ENCODE measurements around the gene NATD1. TPM values are rescaled to one million over a fixed set of nuclear protein-coding genes. Genes with fewer than 3 reads are reported as not detected.

Gene NATD1
- total and polyA plus RNA-seq, 9 of the 15 experiments (the other 6 are each of a cell fraction or from before 2014, with no cell fraction given): 0.24 to 5.4 (median 1.6) TPM

GRCh38 chr17:21280081-21280518 is 26.9 kb upstream of the NATD1 start (continued):
- TF ChIP-seq KLF16 (IDR thresholded peaks at IDR 0.05): 0 out of 2 replicates have a peak, but pooled peaks have one; percentile 10
- no peak for TF ChIP-seq HDAC3 (IDR thresholded peaks at IDR 0.05; ENCODE audit: borderline replicate concordance, partially characterized antibody)
- TF ChIP-seq KAT2B (IDR thresholded peaks at IDR 0.05; ENCODE audit: low read depth, low read length): no peak
- peak; percentile 7 for TF ChIP-seq CTCFL (IDR thresholded peaks at IDR 0.05; ENCODE audit: borderline replicate concordance, insufficient read depth, low read depth, low read length, poor library complexity, severe bottlenecking)
- TF ChIP-seq ZKSCAN1 (IDR thresholded peaks at IDR 0.05; ENCODE audit: low read depth, low read length): peak; percentile 54; the same call in 1 of the 2 replicates
- TF ChIP-seq ZNF444 (CRISPR knock-in tag; IDR thresholded peaks at IDR 0.05): no peak
- no peak for TF ChIP-seq MAFF (IDR thresholded peaks at IDR 0.05; ENCODE audit: low read length)
- TF ChIP-seq CREM (IDR thresholded peaks at IDR 0.05; ENCODE audit: low read depth): 0 out of 2 replicates have a peak, but pooled peaks have one; percentile 14
- peak; percentile 92 for TF ChIP-seq MAX (CRISPR knock-in tag; IDR thresholded peaks at IDR 0.05)
- TF ChIP-seq KDM4B (IDR thresholded peaks at IDR 0.05; ENCODE audit: borderline replicate concordance in 2 of 2, low read depth in 1 of 2): peak in 1 of 2 experiments; percentile 57; a peak in 1 of 4 replicates
- no peak for TF ChIP-seq FUS (optimal IDR thresholded peaks at IDR 0.05; ENCODE audit: low read depth, low read length)
- peak; percentile 98 for TF ChIP-seq TFAP4 (CRISPR knock-in tag; IDR thresholded peaks at IDR 0.05; ENCODE audit: borderline replicate concordance)
- TF ChIP-seq SMARCA4 (IDR thresholded peaks at IDR 0.05): peak; percentile 39; the same call in 1 of the 2 replicates
- no peak for TF ChIP-seq ZNF143 (CRISPR knock-in tag; IDR thresholded peaks at IDR 0.05)

Measured in K562 (cell line).